Measurements from ENCODE around the gene IQCE. TPM values are rescaled to one million over a fixed set of nuclear protein-coding genes. Genes with fewer than 3 reads are reported as not detected.

The IQCE gene
- polyA plus RNA-seq, 3 donors, result 1.8 to 8.4 (median 3.0) TPM

DNA sequence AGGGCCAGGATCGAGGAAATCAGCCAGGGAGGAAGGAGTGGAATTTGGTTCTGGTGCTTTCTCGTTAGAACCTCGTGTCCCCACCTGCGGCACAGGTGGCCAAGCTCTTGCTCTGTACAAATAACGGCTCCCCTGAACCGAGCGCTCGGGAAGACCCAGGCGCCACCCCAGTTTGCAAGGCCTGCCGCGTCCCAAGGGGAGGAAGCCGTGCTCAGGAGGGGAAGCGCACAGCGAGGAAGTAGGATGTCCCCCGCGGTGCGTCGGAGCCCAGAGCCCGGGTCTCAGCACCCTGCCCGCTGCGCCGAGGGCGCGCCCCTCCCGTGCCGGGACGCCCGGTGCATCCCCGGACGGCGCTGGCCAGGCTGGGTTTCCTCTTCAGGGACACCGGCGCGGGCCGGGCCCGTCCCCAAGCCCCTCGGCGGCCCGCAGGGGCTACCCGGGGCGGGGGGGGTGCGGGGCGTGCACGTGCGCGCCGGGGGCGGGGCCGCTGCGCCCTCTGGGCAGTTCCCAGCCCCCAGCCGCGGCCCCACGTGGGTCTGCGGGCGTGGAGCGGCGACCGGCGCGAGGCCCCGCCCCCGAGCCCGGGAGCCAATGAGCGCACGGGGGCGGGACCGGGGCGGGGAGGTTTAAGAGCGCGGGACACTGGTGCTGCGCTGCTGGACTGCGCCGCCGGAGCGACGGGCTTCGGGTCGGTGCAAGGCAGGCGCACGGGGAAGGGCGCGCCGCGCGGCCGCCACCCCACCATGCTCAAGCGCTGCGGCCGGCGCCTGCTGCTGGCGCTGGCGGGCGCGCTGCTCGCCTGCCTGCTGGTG is 39.5 kb upstream of the IQCE start, which contains the start of gene LFNG:
Gene LFNG, plus strand, starts transcription at position 656 of the 812 bp plus-strand sequence. Its CDS starts 88 bp downstream, at position 744.
- Histone ChIP-seq H3K4me1 (ENCODE audit: control insufficient read depth in 1 of 2, insufficient read depth in 2 of 2, low read length in 2 of 2) (peaks cover 34 to 43% of the 10 kb centered on the region in 2 donors), H4K20me1 (ENCODE audit: insufficient read depth, low read length) (peaks cover 44% of the 10 kb centered on the region), H3K9ac (ENCODE audit: insufficient read depth, low read length, poor library complexity, severe bottlenecking) (peak within 1 kb of the TSS; percentile 89), H3K79me2 (ENCODE audit: insufficient read depth, low read length) (peaks cover 45% of the 10 kb centered on the region), H3K36me3 (replicated peaks in 1 of 2; ENCODE audit: control insufficient read depth in 1 of 2, insufficient read depth in 2 of 2, low read length in 2 of 2) (peaks cover 8 to 23% of the 10 kb centered on the region in 2 donors), H3K4me2 (replicated peaks; ENCODE audit: extremely low read depth, low read length, poor library complexity, severe bottlenecking) (peak within 1 kb of the TSS; percentile 97), H3K9me3 (replicated peaks in 1 of 2; ENCODE audit: control insufficient read depth in 1 of 2, insufficient read depth in 1 of 2, low read length in 2 of 2) (no peaks in the 10 kb centered on the region), H3K4me3 (replicated peaks in 1 of 3; ENCODE audit: low read depth in 2 of 3, low read length in 3 of 3) (peak within 1 kb of the TSS; percentile 93 to 100 (median 94)), H3K27me3 (ENCODE audit: control insufficient read depth in 2 of 2, insufficient read depth in 2 of 2, low read length in 2 of 2) (no peaks in the 10 kb centered on the region), H2AFZ (ENCODE audit: insufficient read depth, low read depth, low read length, poor library complexity, severe bottlenecking) (peak within 1 kb of the TSS; percentile 74), H3K27ac (ENCODE audit: low read depth in 1 of 2, low read length in 2 of 2) (peak within 1 kb of the TSS; percentile 85 to 100)
- H3K9me3 Mint-ChIP-seq, result peaks cover 0 to 2% (median 0%) of the 10 kb centered on the region in 7 donors
- intact Hi-C loops (cut with micrococcal nuclease), result loop anchor here in 1 of 2 donors (10.0 kb wide), 1 partner anchor 115 kb away; the partner anchor contains the start of gene CHST12
- peak within 1 kb of the TSS; percentile 98 to 99 for H3K4me3 Mint-ChIP-seq
- peak; percentile 88 to 93 (median 92) for DNase-seq
- peaks cover 40% of the 10 kb centered on the region for H3K4me1 Mint-ChIP-seq
- peak within 1 kb of the TSS; percentile 84 to 96 (median 93) for H3K27ac Mint-ChIP-seq
- under 1% methylated on average over 95 of the region's 95 CpGs for WGBS (ENCODE audit: insufficient coverage)
- peaks cover 19 to 32% of the 10 kb centered on the region in 2 donors for H3K36me3 Mint-ChIP-seq
- H3K27me3 Mint-ChIP-seq (ENCODE audit: low read depth in 3 of 3), result peaks cover 0 to 6% (median 3%) of the 10 kb centered on the region in 3 donors
- TF ChIP-seq, protein P1, sequence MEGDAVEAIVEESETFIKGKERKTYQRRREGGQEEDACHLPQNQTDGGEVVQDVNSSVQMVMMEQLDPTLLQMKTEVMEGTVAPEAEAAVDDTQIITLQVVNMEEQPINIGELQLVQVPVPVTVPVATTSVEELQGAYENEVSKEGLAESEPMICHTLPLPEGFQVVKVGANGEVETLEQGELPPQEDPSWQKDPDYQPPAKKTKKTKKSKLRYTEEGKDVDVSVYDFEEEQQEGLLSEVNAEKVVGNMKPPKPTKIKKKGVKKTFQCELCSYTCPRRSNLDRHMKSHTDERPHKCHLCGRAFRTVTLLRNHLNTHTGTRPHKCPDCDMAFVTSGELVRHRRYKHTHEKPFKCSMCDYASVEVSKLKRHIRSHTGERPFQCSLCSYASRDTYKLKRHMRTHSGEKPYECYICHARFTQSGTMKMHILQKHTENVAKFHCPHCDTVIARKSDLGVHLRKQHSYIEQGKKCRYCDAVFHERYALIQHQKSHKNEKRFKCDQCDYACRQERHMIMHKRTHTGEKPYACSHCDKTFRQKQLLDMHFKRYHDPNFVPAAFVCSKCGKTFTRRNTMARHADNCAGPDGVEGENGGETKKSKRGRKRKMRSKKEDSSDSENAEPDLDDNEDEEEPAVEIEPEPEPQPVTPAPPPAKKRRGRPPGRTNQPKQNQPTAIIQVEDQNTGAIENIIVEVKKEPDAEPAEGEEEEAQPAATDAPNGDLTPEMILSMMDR (IDR thresholded peaks at IDR 0.05), result no peak

GRCh38 chr7:2520131-2520760 is 38.5 kb upstream of the IQCE start:
- H3K4me1 Mint-ChIP-seq, result peaks cover 45% of the 10 kb centered on the region

More at GRCh38 chr7:2520131-2520760, 38.5 kb upstream of the IQCE start:
- Mint-ChIP-seq H3K4me3 (peak overlapping the region; percentile 98 to 99), H3K36me3 (peaks cover 19 to 32% of the 10 kb centered on the region in 2 donors), H3K27ac (peak overlapping the region; percentile 76 to 96 (median 93)), H3K27me3 (ENCODE audit: low read depth in 3 of 3) (peaks cover 0 to 6% (median 3%) of the 10 kb centered on the region in 3 donors), H3K9me3 (peaks cover 0 to 2% (median 0%) of the 10 kb centered on the region in 7 donors)
- TF ChIP-seq, protein P1 (IDR thresholded peaks at IDR 0.05), result peak; percentile 13
- peak overlapping the region; percentile 79 to 100 for H3K27ac ChIP-seq (ENCODE audit: low read depth in 1 of 2, low read length in 2 of 2)
- H3K36me3 ChIP-seq (replicated peaks in 1 of 2; ENCODE audit: control insufficient read depth in 1 of 2, insufficient read depth in 2 of 2, low read length in 2 of 2), result peaks cover 17 to 33% of the 10 kb centered on the region in 2 donors
- H3K9ac ChIP-seq (ENCODE audit: insufficient read depth, low read length, poor library complexity, severe bottlenecking), result peak overlapping the region; percentile 89
- intact Hi-C loops (cut with micrococcal nuclease), result loop anchor here (5.0 to 10.0 kb wide), 4 partner anchors 37 to 985 kb away; partner anchors contain the start of genes BRAT1 (in 2 of the 2), IQCE (in 2 of the 2), TTYH3 (in 2 of the 2) and GRIFIN (in 1 of the 2)
- DNase-seq, result peak; percentile 47 to 54 (median 52)
- H4K20me1 ChIP-seq (ENCODE audit: insufficient read depth, low read length), result peaks cover 53% of the 10 kb centered on the region
- peaks cover 43 to 52% of the 10 kb centered on the region in 2 donors for H3K4me1 ChIP-seq (ENCODE audit: control insufficient read depth in 1 of 2, insufficient read depth in 2 of 2, low read length in 2 of 2)
- no peaks in the 10 kb centered on the region for H3K9me3 ChIP-seq (replicated peaks in 1 of 2; ENCODE audit: control insufficient read depth in 1 of 2, insufficient read depth in 1 of 2, low read length in 2 of 2)
- no peaks in the 10 kb centered on the region for H3K27me3 ChIP-seq (ENCODE audit: control insufficient read depth in 2 of 2, insufficient read depth in 2 of 2, low read length in 2 of 2)
- peak overlapping the region; percentile 97 for H3K4me2 ChIP-seq (replicated peaks; ENCODE audit: extremely low read depth, low read length, poor library complexity, severe bottlenecking)
- no peak overlapping the region for H2AFZ ChIP-seq (ENCODE audit: insufficient read depth, low read depth, low read length, poor library complexity, severe bottlenecking)
- peaks cover 54% of the 10 kb centered on the region for H3K79me2 ChIP-seq (ENCODE audit: insufficient read depth, low read length)
- peak overlapping the region; percentile 93 to 100 (median 94) for H3K4me3 ChIP-seq (replicated peaks in 1 of 3; ENCODE audit: low read depth in 2 of 3, low read length in 3 of 3)
- WGBS (ENCODE audit: insufficient coverage), result 2% methylated on average over 27 of the region's 37 CpGs

Measured in CD14-positive monocyte (primary cell).